Left ventricle myocardium inferior (tissue), 1 donor: Measurements from ENCODE around the gene NLGN1. TPM values are rescaled to one million over a fixed set of nuclear protein-coding genes. Genes with fewer than 3 reads are reported as not detected.

Source experiments
- DNase-seq: peaks from one replicate; pipeline ENCODE4 v3.0.0-alpha.2; 2020
- H3K27ac ChIP-seq: fragments of 200-600 bp; replicated peaks from 2 replicates; pipeline ENCODE4 v1.8.0; 2021
- H3K27me3 ChIP-seq: fragments of 200-600 bp; 2 replicates; pipeline ENCODE4 v1.8.0; 2021; ENCODE audit warnings: low read depth
- H3K36me3 ChIP-seq: fragments of 200-600 bp; 2 replicates; pipeline ENCODE4 v1.8.0; 2021
- H3K4me1 ChIP-seq: fragments of 200-600 bp; 2 replicates; pipeline ENCODE4 v1.8.0; 2021
- H3K4me3 ChIP-seq: fragments of 200-600 bp; 2 replicates; pipeline ENCODE4 v1.8.0; 2021; ENCODE audit warnings: mild to moderate bottlenecking, moderate library complexity
- H3K9me3 ChIP-seq: fragments of 200-600 bp; replicated peaks from 2 replicates; pipeline ENCODE4 v1.8.0; 2021
- CTCF ChIP-seq: fragments of 200-600 bp; IDR thresholded peaks from 2 replicates; pipeline ENCODE4 v1.8.0; 2021; ENCODE audit warnings: antibody characterized with exemption, mild to moderate bottlenecking, borderline replicate concordance
- intact Hi-C: fragments of 100-400 bp; cut with micrococcal nuclease; formaldehyde crosslinking; loops from one replicate; pipeline ENCODE4 v1.11.0; 2022
- total RNA-seq: library from RNA; stranded (reverse); fragmentation: NEBNext Ultra II Directional; extraction: Animal tissue kit (Norgen Biotek cat#: 25700); gene quantifications from one replicate; pipeline ENCODE4 v1.2.1, GENCODE V29; 2021
- donor health status: DM: no; HTN: yes; CAD: no; lungs with severe emphysema.

The NLGN1 gene
- total RNA-seq, 1 donor from 2014 or later, result 13.7 TPM

- Histone ChIP-seq H3K27ac (no peak overlapping the region), H3K4me3 (no peak overlapping the region), H3K9me3 (no peaks in the 10 kb centered on the region), H3K4me1 (no peaks in the 10 kb centered on the region), H3K27me3 (no peaks in the 10 kb centered on the region), H3K36me3 (no peaks in the 10 kb centered on the region)
- DNase-seq, result no peak
- intact Hi-C loops, result no loop called here
- no peak for TF ChIP-seq CTCF
These were observed 613.4 kb downstream of the NLGN1 start for GRCh38 chr3:174010907-174011306.

- H3K27me3 ChIP-seq, result no peaks in the 10 kb centered on the region
- TF ChIP-seq CTCF, result no peak
- H3K4me1 ChIP-seq, result no peaks in the 10 kb centered on the region
- no peak overlapping the region for H3K4me3 ChIP-seq
- H3K36me3 ChIP-seq, result no peaks in the 10 kb centered on the region
- DNase-seq, result no peak
- peaks cover 11% of the 10 kb centered on the region for H3K9me3 ChIP-seq
- H3K27ac ChIP-seq, result no peak overlapping the region
- intact Hi-C loops, result no loop called here
These were observed 618.6 kb downstream of the NLGN1 start for GRCh38 chr3:174016186-174016585.

GRCh38 chr3:174020156-174020555 is 622.6 kb downstream of the NLGN1 start:
- H3K9me3 ChIP-seq, result peaks cover 11% of the 10 kb centered on the region
- no peak overlapping the region for H3K4me3 ChIP-seq
- intact Hi-C loops, result no loop called here
- H3K27ac ChIP-seq, result no peak overlapping the region
- DNase-seq, result no peak
- H3K4me1 ChIP-seq, result no peaks in the 10 kb centered on the region
- no peaks in the 10 kb centered on the region for H3K36me3 ChIP-seq
- TF ChIP-seq CTCF, result no peak
- H3K27me3 ChIP-seq, result no peaks in the 10 kb centered on the region

GRCh38 chr3:174023421-174023820 is 625.9 kb downstream of the NLGN1 start:
- DNase-seq, result no peak
- H3K36me3 ChIP-seq, result no peaks in the 10 kb centered on the region
- no peak for TF ChIP-seq CTCF
- H3K4me1 ChIP-seq, result no peaks in the 10 kb centered on the region
- no peak overlapping the region for H3K4me3 ChIP-seq
- H3K27me3 ChIP-seq, result no peaks in the 10 kb centered on the region
- intact Hi-C loops, result no loop called here
- no peak overlapping the region for H3K27ac ChIP-seq
- H3K9me3 ChIP-seq, result peaks cover 11% of the 10 kb centered on the region

- intact Hi-C loops, result no loop called here
- Histone ChIP-seq H3K27me3 (no peaks in the 10 kb centered on the region), H3K36me3 (no peaks in the 10 kb centered on the region), H3K4me1 (no peaks in the 10 kb centered on the region), H3K4me3 (no peak overlapping the region), H3K9me3 (peaks cover 24% of the 10 kb centered on the region), H3K27ac (no peak overlapping the region)
- TF ChIP-seq CTCF, result no peak
- DNase-seq, result no peak
These were observed 631.1 kb downstream of the NLGN1 start for GRCh38 chr3:174028673-174029072.
